Chondrocyte (in vitro differentiated cells): ENCODE measurements around the gene C3orf38. TPM values are rescaled to one million over a fixed set of nuclear protein-coding genes. Genes with fewer than 3 reads are reported as not detected.
A peak's percentile ranks its signal among the peaks of the same experiment; 100 is the strongest.

ENCODE experiments used
- DNase-seq: peaks from one replicate; pipeline ENCODE4 v3.0.0; 2021; ENCODE audit warnings: mixed read lengths, low spot score
- H3K27ac Mint-ChIP-seq: one replicate; pipeline ENCODE4 v1.8.0; 2021; ENCODE audit warnings: mild to moderate bottlenecking, moderate library complexity, mixed read lengths; ENCODE audit not compliant: unreplicated experiment
- H3K27me3 Mint-ChIP-seq: 2 replicates; pipeline ENCODE4 v1.8.0; 2021; ENCODE audit warnings: low read depth, mixed read lengths
- H3K36me3 Mint-ChIP-seq: 2 replicates; pipeline ENCODE4 v1.8.0; 2021; ENCODE audit warnings: low read depth, mixed read lengths
- H3K4me1 Mint-ChIP-seq: 2 replicates; pipeline ENCODE4 v1.8.0; 2021; ENCODE audit warnings: low read depth, mild to moderate bottlenecking, mixed read lengths
- H3K4me3 Mint-ChIP-seq: one replicate; pipeline ENCODE4 v1.8.0; 2021; ENCODE audit warnings: mild to moderate bottlenecking, moderate library complexity, mixed read lengths; ENCODE audit not compliant: unreplicated experiment
- H3K9me3 Mint-ChIP-seq: 2 replicates; pipeline ENCODE4 v1.8.0; 2021; ENCODE audit warnings: low read depth, mixed read lengths
- total RNA-seq: library from RNA; stranded (reverse); gene quantifications from 3 replicates; pipeline ENCODE4 v1.2.1, GENCODE V29; 2021
- TF ChIP-seq, protein P1 (sequence below): fragments of 200-600 bp; sonication (generic); IDR thresholded peaks from 2 replicates; pipeline ENCODE4 v1.5.0; 2021; ENCODE audit warnings: antibody characterized with exemption, mild to moderate bottlenecking, moderate library complexity

Gene C3orf38
- total RNA-seq, 1 donor from 2014 or later: 28.6 TPM

- DNase-seq: no peak
- Mint-ChIP-seq H3K27me3 (peaks cover 2% of the 10 kb centered on the region), H3K4me3 (no peak overlapping the region), H3K4me1 (peaks cover 10% of the 10 kb centered on the region), H3K36me3 (no peaks in the 10 kb centered on the region), H3K9me3 (no peaks in the 10 kb centered on the region), H3K27ac (no peak overlapping the region)
- TF ChIP-seq, protein P1, sequence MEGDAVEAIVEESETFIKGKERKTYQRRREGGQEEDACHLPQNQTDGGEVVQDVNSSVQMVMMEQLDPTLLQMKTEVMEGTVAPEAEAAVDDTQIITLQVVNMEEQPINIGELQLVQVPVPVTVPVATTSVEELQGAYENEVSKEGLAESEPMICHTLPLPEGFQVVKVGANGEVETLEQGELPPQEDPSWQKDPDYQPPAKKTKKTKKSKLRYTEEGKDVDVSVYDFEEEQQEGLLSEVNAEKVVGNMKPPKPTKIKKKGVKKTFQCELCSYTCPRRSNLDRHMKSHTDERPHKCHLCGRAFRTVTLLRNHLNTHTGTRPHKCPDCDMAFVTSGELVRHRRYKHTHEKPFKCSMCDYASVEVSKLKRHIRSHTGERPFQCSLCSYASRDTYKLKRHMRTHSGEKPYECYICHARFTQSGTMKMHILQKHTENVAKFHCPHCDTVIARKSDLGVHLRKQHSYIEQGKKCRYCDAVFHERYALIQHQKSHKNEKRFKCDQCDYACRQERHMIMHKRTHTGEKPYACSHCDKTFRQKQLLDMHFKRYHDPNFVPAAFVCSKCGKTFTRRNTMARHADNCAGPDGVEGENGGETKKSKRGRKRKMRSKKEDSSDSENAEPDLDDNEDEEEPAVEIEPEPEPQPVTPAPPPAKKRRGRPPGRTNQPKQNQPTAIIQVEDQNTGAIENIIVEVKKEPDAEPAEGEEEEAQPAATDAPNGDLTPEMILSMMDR: no peak
Measured at GRCh38 chr3:88192631-88193030, 42.9 kb downstream of the C3orf38 start.

DNA sequence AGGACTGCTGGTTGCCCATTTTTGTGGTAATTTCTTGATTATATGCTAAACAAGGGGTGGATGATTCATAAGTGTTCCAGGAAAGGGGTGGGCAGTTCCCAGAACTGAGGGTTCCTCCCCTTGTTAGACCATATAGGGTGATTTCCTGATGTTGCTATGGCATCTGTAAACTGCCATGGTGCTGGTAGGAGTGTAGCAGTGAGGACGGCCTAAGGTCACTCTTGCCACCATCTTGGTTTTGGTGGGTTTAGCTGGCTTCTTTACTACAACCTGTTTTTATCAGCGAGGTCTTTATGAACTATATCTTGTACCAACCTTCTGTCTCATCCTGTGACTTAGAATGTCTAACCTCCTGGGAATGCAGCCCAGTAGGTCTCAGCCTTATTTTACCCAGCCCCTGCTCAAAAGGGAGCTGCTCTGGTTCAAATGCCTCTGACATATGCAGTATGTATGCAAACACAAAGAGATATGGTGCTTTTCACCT, 46.2 kb downstream of the C3orf38 start:
- Mint-ChIP-seq H3K4me3 (no peak overlapping the region), H3K36me3 (no peaks in the 10 kb centered on the region), H3K4me1 (peaks cover 5% of the 10 kb centered on the region), H3K27me3 (peaks cover 7% of the 10 kb centered on the region), H3K9me3 (no peaks in the 10 kb centered on the region), H3K27ac (no peak overlapping the region)
- TF ChIP-seq, protein P1: no peak
- no peak for DNase-seq

GRCh38 chr3:88198121-88198520, 48.4 kb downstream of the C3orf38 start:
- H3K4me3 Mint-ChIP-seq: no peak overlapping the region
- TF ChIP-seq, protein P1: no peak
- no peaks in the 10 kb centered on the region for H3K9me3 Mint-ChIP-seq
- H3K36me3 Mint-ChIP-seq: no peaks in the 10 kb centered on the region
- DNase-seq: no peak
- peaks cover 8% of the 10 kb centered on the region for H3K27me3 Mint-ChIP-seq
- no peak overlapping the region for H3K27ac Mint-ChIP-seq
- peaks cover 5% of the 10 kb centered on the region for H3K4me1 Mint-ChIP-seq

DNA sequence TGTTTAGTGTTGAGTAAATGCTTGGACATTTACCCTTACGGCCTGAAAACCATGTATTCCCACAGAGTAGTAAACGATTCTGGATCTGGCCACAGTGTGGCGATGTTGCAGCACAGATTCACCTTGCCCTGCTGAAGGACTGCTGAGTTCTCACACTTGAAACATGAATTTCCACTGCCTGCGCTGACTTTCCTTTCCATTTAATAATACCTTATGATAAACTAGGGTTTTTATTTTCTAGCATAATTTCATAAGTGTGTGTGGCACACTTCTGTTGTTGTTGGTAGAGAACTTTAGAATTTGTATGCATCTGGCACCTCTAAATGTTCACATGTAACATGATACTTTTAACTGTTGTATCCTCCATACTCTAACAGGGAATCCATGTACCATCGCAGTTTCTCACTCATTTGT, 53.9 kb downstream of the C3orf38 start:
- peak overlapping the region; percentile 24 for H3K4me3 Mint-ChIP-seq
- no peak overlapping the region for H3K27ac Mint-ChIP-seq
- H3K27me3 Mint-ChIP-seq: peaks cover 17% of the 10 kb centered on the region
- H3K9me3 Mint-ChIP-seq: no peaks in the 10 kb centered on the region
- no peaks in the 10 kb centered on the region for H3K36me3 Mint-ChIP-seq
- TF ChIP-seq, protein P1: peak; percentile 96
- DNase-seq: no peak
- H3K4me1 Mint-ChIP-seq: peaks cover 4% of the 10 kb centered on the region

Other genes with a start within 250 kb of the C3orf38 start
- 67.8 to 69.7 TPM (median 67.8 TPM) in 3 replicates for gene CGGBP1, start 91.0 kb upstream of the C3orf38 start, total RNA-seq
- 11.7 to 13.2 TPM (median 12.3 TPM) in 3 replicates for gene ZNF654, start 90.7 kb upstream of the C3orf38 start, total RNA-seq